ENCODE measurements around the gene TSEN15.

- TF ChIP-seq CTCF (IDR thresholded peaks at IDR 0.05) (no peak), POLR2AphosphoS5 (IDR thresholded peaks at IDR 0.05) (no peak)
Measured at GRCh38 chr1:184101141-184101540, 49.6 kb downstream of the TSEN15 start.

All from suprapubic skin (tissue), 3 donors.